ENCODE measurements around the gene TM9SF2. TPM values are rescaled to one million over a fixed set of nuclear protein-coding genes. Genes with fewer than 3 reads are reported as not detected.

TM9SF2 gene
- total RNA-seq, 1 donor: 160 TPM

DNA sequence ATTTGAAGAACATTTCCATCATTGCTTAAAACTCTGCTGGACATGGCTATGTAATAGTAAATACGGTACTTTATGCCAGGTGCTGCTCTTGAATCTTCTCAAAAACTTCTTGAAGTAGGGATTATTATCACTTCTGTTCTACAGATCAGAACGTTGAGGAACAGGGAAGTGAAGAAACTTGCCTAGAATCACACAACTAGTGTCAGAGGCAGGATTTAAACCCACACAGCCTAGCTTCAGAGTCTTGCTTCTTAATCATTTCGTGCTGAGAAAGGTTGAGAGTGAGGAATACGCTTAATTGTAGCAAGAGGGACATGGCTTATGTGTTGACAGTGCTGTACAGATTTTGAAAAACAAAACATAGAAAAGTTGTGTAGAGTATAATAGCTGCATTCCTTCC, 13.5 kb downstream of the TM9SF2 start:
- Histone ChIP-seq H2AFZ (ENCODE audit: low read length) (no peak overlapping the region), H3K36me3 (ENCODE audit: insufficient read depth, low read length) (peaks cover under 1% of the 10 kb centered on the region), H3K9me3 (ENCODE audit: low read depth, low read length) (no peaks in the 10 kb centered on the region), H3K4me3 (ENCODE audit: insufficient read depth, low read length) (no peak overlapping the region), H3K4me1 (ENCODE audit: insufficient read depth, low read length) (no peaks in the 10 kb centered on the region), H3K4me2 (ENCODE audit: insufficient read depth, low read length) (no peak overlapping the region), H4K20me1 (ENCODE audit: insufficient read depth, low read length) (peaks cover 46% of the 10 kb centered on the region), H3K79me2 (ENCODE audit: insufficient read depth, low read length) (peaks cover 76% of the 10 kb centered on the region), H3K27ac (ENCODE audit: low read depth, low read length) (no peak overlapping the region), H3K27me3 (ENCODE audit: insufficient read depth, low read length) (no peaks in the 10 kb centered on the region)
- DNase-seq (ENCODE audit: insufficient read length, low spot score, missing footprints): no peak
- TF ChIP-seq, protein P1, sequence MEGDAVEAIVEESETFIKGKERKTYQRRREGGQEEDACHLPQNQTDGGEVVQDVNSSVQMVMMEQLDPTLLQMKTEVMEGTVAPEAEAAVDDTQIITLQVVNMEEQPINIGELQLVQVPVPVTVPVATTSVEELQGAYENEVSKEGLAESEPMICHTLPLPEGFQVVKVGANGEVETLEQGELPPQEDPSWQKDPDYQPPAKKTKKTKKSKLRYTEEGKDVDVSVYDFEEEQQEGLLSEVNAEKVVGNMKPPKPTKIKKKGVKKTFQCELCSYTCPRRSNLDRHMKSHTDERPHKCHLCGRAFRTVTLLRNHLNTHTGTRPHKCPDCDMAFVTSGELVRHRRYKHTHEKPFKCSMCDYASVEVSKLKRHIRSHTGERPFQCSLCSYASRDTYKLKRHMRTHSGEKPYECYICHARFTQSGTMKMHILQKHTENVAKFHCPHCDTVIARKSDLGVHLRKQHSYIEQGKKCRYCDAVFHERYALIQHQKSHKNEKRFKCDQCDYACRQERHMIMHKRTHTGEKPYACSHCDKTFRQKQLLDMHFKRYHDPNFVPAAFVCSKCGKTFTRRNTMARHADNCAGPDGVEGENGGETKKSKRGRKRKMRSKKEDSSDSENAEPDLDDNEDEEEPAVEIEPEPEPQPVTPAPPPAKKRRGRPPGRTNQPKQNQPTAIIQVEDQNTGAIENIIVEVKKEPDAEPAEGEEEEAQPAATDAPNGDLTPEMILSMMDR (IDR thresholded peaks at IDR 0.05; ENCODE audit: extremely low read depth, low read depth, low read length): no peak

DNA sequence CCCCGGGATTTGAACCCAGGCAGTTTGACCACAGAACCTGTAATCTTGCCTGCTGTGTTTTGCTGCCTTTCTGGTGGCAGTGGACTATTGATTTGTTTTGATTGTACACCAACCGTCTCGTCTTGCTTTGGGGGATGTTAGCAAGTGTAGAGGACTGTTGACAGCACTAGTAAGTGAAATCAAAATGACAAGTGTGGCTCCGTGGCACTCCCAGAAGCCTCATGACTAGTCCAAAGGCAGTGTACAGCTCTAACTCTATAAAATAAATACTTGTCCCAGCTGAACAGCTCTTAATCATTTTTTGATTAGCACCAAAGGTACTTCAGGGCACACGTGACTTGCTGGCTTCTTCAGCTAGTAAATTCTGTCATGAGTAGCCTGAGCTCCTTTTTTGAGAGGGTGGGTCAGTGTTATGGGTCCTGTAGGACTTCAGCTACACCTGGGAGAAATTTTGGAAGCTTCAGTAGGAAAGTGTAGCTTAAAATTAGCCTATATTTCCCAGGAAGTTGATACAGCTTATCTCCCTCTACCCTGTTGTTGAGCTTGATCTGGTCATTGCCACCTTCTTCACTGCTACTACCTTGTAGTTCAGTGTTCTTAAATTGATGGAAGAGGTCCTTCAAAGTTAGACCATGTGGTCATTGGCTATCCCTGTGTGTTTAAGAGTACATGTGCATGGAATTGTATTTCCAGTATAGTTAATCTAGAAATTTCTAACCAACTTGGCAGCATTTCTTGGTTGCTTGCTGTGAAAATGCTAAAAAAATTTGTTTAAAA, 15.1 kb downstream of the TM9SF2 start:
- Histone ChIP-seq H3K36me3 (ENCODE audit: insufficient read depth, low read length) (peaks cover 10% of the 10 kb centered on the region), H3K27ac (ENCODE audit: low read depth, low read length) (no peak overlapping the region), H3K79me2 (ENCODE audit: insufficient read depth, low read length) (peaks cover 61% of the 10 kb centered on the region), H3K4me2 (ENCODE audit: insufficient read depth, low read length) (no peak overlapping the region), H4K20me1 (ENCODE audit: insufficient read depth, low read length) (peaks cover 34% of the 10 kb centered on the region), H3K4me1 (ENCODE audit: insufficient read depth, low read length) (no peaks in the 10 kb centered on the region), H3K27me3 (ENCODE audit: insufficient read depth, low read length) (no peaks in the 10 kb centered on the region), H2AFZ (ENCODE audit: low read length) (no peak overlapping the region), H3K9me3 (ENCODE audit: low read depth, low read length) (no peaks in the 10 kb centered on the region), H3K4me3 (ENCODE audit: insufficient read depth, low read length) (no peak overlapping the region)
- TF ChIP-seq, protein P1 (IDR thresholded peaks at IDR 0.05; ENCODE audit: extremely low read depth, low read depth, low read length): no peak
- DNase-seq (ENCODE audit: insufficient read length, low spot score, missing footprints): peak; percentile 19

DNA sequence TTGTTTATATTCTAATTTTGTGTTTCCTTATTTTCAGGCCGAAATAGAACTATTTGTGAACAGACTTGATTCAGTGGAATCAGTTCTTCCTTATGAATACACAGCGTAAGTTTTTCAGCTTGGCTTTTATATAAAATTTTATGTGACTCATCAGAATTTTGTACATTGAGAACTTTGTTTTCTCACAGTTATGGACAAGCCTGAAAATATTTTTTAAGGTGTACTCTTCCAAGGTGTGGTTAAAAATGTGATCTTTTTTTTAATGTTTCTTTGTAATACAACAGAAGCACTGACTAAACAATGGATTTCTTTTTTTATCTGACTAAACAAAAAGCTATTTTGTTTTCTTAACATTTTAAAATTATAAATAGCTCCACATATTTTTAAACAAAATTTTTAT, 16.3 kb downstream of the TM9SF2 start:
- Histone ChIP-seq H3K4me2 (ENCODE audit: insufficient read depth, low read length) (no peak overlapping the region), H4K20me1 (ENCODE audit: insufficient read depth, low read length) (peaks cover 23% of the 10 kb centered on the region), H3K27me3 (ENCODE audit: insufficient read depth, low read length) (no peaks in the 10 kb centered on the region), H2AFZ (ENCODE audit: low read length) (no peak overlapping the region), H3K79me2 (ENCODE audit: insufficient read depth, low read length) (peaks cover 48% of the 10 kb centered on the region), H3K9me3 (ENCODE audit: low read depth, low read length) (no peaks in the 10 kb centered on the region), H3K4me3 (ENCODE audit: insufficient read depth, low read length) (no peak overlapping the region), H3K4me1 (ENCODE audit: insufficient read depth, low read length) (no peaks in the 10 kb centered on the region), H3K27ac (ENCODE audit: low read depth, low read length) (no peak overlapping the region), H3K36me3 (ENCODE audit: insufficient read depth, low read length) (peaks cover 17% of the 10 kb centered on the region)
- TF ChIP-seq, protein P1 (IDR thresholded peaks at IDR 0.05; ENCODE audit: extremely low read depth, low read depth, low read length): no peak
- no peak for DNase-seq (ENCODE audit: insufficient read length, low spot score, missing footprints)

DNA sequence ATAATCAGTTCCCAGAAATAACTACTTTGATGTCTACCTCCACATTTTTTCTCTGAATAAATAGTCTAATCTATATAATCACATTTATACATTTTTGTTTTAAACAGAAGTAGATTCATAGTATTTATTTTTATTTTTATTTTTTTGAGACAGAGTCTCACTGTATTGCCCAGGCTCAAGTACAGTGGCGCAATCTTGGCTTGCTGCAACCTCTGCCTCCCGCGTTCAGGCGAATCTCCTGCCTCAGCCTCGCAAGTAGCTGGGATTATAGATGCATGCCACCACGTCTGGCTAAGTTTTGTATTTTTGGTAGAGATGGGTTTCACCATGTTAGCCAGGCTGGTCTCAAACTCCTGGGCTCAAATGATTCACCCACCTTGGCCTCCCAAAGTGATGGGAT, 16.7 kb downstream of the TM9SF2 start:
- Histone ChIP-seq H3K27me3 (ENCODE audit: insufficient read depth, low read length) (no peaks in the 10 kb centered on the region), H3K27ac (ENCODE audit: low read depth, low read length) (no peak overlapping the region), H3K4me1 (ENCODE audit: insufficient read depth, low read length) (no peaks in the 10 kb centered on the region), H3K9me3 (ENCODE audit: low read depth, low read length) (no peaks in the 10 kb centered on the region), H4K20me1 (ENCODE audit: insufficient read depth, low read length) (peaks cover 19% of the 10 kb centered on the region), H2AFZ (ENCODE audit: low read length) (no peak overlapping the region), H3K4me3 (ENCODE audit: insufficient read depth, low read length) (no peak overlapping the region), H3K79me2 (ENCODE audit: insufficient read depth, low read length) (peaks cover 44% of the 10 kb centered on the region), H3K36me3 (ENCODE audit: insufficient read depth, low read length) (peaks cover 21% of the 10 kb centered on the region), H3K4me2 (ENCODE audit: insufficient read depth, low read length) (no peak overlapping the region)
- TF ChIP-seq, protein P1 (IDR thresholded peaks at IDR 0.05; ENCODE audit: extremely low read depth, low read depth, low read length): no peak
- DNase-seq (ENCODE audit: insufficient read length, low spot score, missing footprints): no peak

All from osteoblast (primary cell).